GM18907 (cell line): ENCODE measurements around the gene PTPRQ.
"Not testable (repeated sequence)": the region's sequence is repeated elsewhere in the genome, so short reads cannot be mapped to it uniquely, and the experiment has no call there.

Experiments
- ATAC-seq: cut with Tn5 transposase; IDR thresholded peaks from one replicate; pipeline ENCODE4 v1.9.1; 2021; ENCODE audit warnings: mild to moderate bottlenecking, moderate library complexity; ENCODE audit not compliant: unreplicated experiment

PTPRQ gene

GRCh38 chr12:80443974-80444666 lies at the start of gene PTPRQ:
Gene PTPRQ, plus strand, starts transcription at chr12:80444235. Its CDS starts 111 bp downstream, at chr12:80444346.
- no peak for ATAC-seq

GRCh38 chr12:80400571-80400991 lies 43.5 kb upstream of the PTPRQ start:
- no peak for ATAC-seq

- ATAC-seq, result no peak
These were observed 42.8 kb upstream of the PTPRQ start for GRCh38 chr12:80401191-80401590.

GRCh38 chr12:80404629-80405028 lies 39.4 kb upstream of the PTPRQ start:
- no peak for ATAC-seq

- no peak for ATAC-seq
These were observed 37.8 kb upstream of the PTPRQ start for GRCh38 chr12:80406253-80406652.

GRCh38 chr12:80411787-80412186 lies 32.2 kb upstream of the PTPRQ start:
- ATAC-seq, result no peak

- ATAC-seq, result peak; percentile 82
These were observed 31.6 kb upstream of the PTPRQ start for GRCh38 chr12:80412343-80412953.

- ATAC-seq, result no peak
These were observed 30.6 kb upstream of the PTPRQ start for GRCh38 chr12:80413462-80413861.

GRCh38 chr12:80415466-80415865 lies 28.6 kb upstream of the PTPRQ start:
- no peak for ATAC-seq

- no peak for ATAC-seq
These were observed 24.4 kb upstream of the PTPRQ start for GRCh38 chr12:80419644-80420043.

- no peak for ATAC-seq
These were observed 24.0 kb upstream of the PTPRQ start for GRCh38 chr12:80420075-80420474.

GRCh38 chr12:80422550-80422949 lies 21.5 kb upstream of the PTPRQ start:
- no peak for ATAC-seq

- ATAC-seq, result no peak
These were observed 12.0 kb upstream of the PTPRQ start for GRCh38 chr12:80432061-80432460.

GRCh38 chr12:80441921-80442320 lies 2.1 kb upstream of the PTPRQ start:
- no peak for ATAC-seq

GRCh38 chr12:80442426-80443222 lies 1.4 kb upstream of the PTPRQ start:
- no peak for ATAC-seq

GRCh38 chr12:80445083-80445793 lies 1.2 kb downstream of the PTPRQ start:
- no peak for ATAC-seq

- no peak for ATAC-seq
These were observed 12.5 kb downstream of the PTPRQ start for GRCh38 chr12:80456513-80456912.

GRCh38 chr12:80460972-80461371 lies 16.9 kb downstream of the PTPRQ start:
- no peak for ATAC-seq

- ATAC-seq, result not testable (repeated sequence)
These were observed 17.8 kb downstream of the PTPRQ start for GRCh38 chr12:80461851-80462250.

- ATAC-seq, result no peak
These were observed 25.6 kb downstream of the PTPRQ start for GRCh38 chr12:80469681-80470080.

GRCh38 chr12:80470403-80470802 lies 26.4 kb downstream of the PTPRQ start:
- ATAC-seq, result no peak
